GM19025 (cell line): ENCODE data around the gene CLEC2L.

Experiments used
- ATAC-seq: cut with Tn5 transposase; IDR thresholded peaks from one replicate; pipeline ENCODE4 v1.9.1; 2021; ENCODE audit warnings: mild to moderate bottlenecking, low read depth, moderate library complexity; ENCODE audit not compliant: unreplicated experiment

CLEC2L gene

GRCh38 chr7:139572071-139572470, 48.6 kb downstream of the CLEC2L start:
- no peak for ATAC-seq

GRCh38 chr7:139572704-139573385, 49.4 kb downstream of the CLEC2L start:
- ATAC-seq, result no peak

- ATAC-seq, result no peak
Measured at GRCh38 chr7:139573871-139574270, 50.4 kb downstream of the CLEC2L start.

- ATAC-seq, result no peak
Measured at GRCh38 chr7:139574618-139575337, 51.3 kb downstream of the CLEC2L start.

- ATAC-seq, result no peak
Measured at GRCh38 chr7:139575338-139575680, 51.8 kb downstream of the CLEC2L start.

GRCh38 chr7:139576179-139576973, 52.9 kb downstream of the CLEC2L start:
- no peak for ATAC-seq

- no peak for ATAC-seq
Measured at GRCh38 chr7:139580435-139580834, 57.0 kb downstream of the CLEC2L start.

- ATAC-seq, result no peak
Measured at GRCh38 chr7:139582130-139582650, 58.7 kb downstream of the CLEC2L start.

GRCh38 chr7:139582671-139583155, 59.2 kb downstream of the CLEC2L start:
- no peak for ATAC-seq

- ATAC-seq, result no peak
Measured at GRCh38 chr7:139583826-139584553, 60.5 kb downstream of the CLEC2L start.

- no peak for ATAC-seq
Measured at GRCh38 chr7:139585042-139585441, 61.6 kb downstream of the CLEC2L start.

- ATAC-seq, result no peak
Measured at GRCh38 chr7:139586286-139586685, 62.8 kb downstream of the CLEC2L start.

GRCh38 chr7:139587535-139587934, 64.0 kb downstream of the CLEC2L start:
- ATAC-seq, result no peak

GRCh38 chr7:139588632-139589031, 65.1 kb downstream of the CLEC2L start:
- ATAC-seq, result no peak

GRCh38 chr7:139589474-139589873, 66.0 kb downstream of the CLEC2L start:
- ATAC-seq, result no peak

GRCh38 chr7:139591550-139592195, 68.2 kb downstream of the CLEC2L start:
- no peak for ATAC-seq

- no peak for ATAC-seq
Measured at GRCh38 chr7:139592801-139593461, 69.4 kb downstream of the CLEC2L start.

- no peak for ATAC-seq
Measured at GRCh38 chr7:139594090-139594489, 70.6 kb downstream of the CLEC2L start.
